HepG2 (cell line): ENCODE results near the gene KRT7. TPM values are rescaled to one million over a fixed set of nuclear protein-coding genes. Genes with fewer than 3 reads are reported as not detected.
"Not testable (repeated sequence)": the region's sequence is repeated elsewhere in the genome, so short reads cannot be mapped to it uniquely, and the experiment has no call there.

Experiments used
- ATAC-seq: fragments of 200-7000 bp; cut with Tn5 transposase; 3 replicates; pipeline ENCODE4 v1.9.1; 2020; ENCODE audit warnings: mild to moderate bottlenecking, moderate library complexity
- BruUV-seq: library from RNA; stranded (reverse); fragments of 400-500 nt; replicated peaks from 2 replicates; lab custom pipeline; 2021; lab: Mats Ljungman, UMichigan
- CTCF ChIA-PET: fragments of 300-600 bp; formaldehyde crosslinking; extraction: SDS; loops from one replicate; lab custom pipeline; 2021; ENCODE audit warnings: low total read pairs, inconsistent platforms, low intra/inter-chr PET ratio; lab: Yijun Ruan, JAX
- POLR2A ChIA-PET: fragments of 350-600 bp; sonication (Branson Sonifier 250); formaldehyde crosslinking; loops from one replicate; lab custom pipeline; 2020; ENCODE audit warnings: antibody characterized with exemption, inconsistent platforms; lab: Yijun Ruan, JAX
- DNase-seq: peaks from one replicate; pipeline ENCODE4 v3.0.0-alpha.2; 2015; ENCODE audit warnings: low spot score
- FAIRE-seq: peaks from 3 replicates; lab custom pipeline; 2011; peaks lifted over from hg19 to GRCh38; lab: Jason Lieb, UNC
- H2AFZ ChIP-seq: one replicate; pipeline ENCODE4 v1.6.1; 2011; ENCODE audit warnings: low read length, inconsistent platforms
- H3K27ac ChIP-seq: fragments of 300-600 bp; 3 replicates; pipeline ENCODE4 v1.8.0; 2011; ENCODE audit warnings: mixed run types, mild to moderate bottlenecking, mixed read lengths, low read length, inconsistent platforms; ENCODE audit not compliant: insufficient read depth; ENCODE audit errors: extremely low read length
- H3K27me3 ChIP-seq, 2 experiments: fragments of 200-600 bp in 1 of 2; 2 replicates in 1 of 2; 3 replicates in 1 of 2; pipeline versions ENCODE4 v1.6.0 to v1.8.0; 2011; ENCODE audit warnings: low read length in 2 of 2, mild to moderate bottlenecking in 2 of 2, moderate library complexity in 2 of 2, inconsistent platforms in 1 of 2; ENCODE audit not compliant: insufficient read depth in 2 of 2, control insufficient read depth in 1 of 2
- H3K36me3 ChIP-seq, 2 experiments: fragments of 200-600 bp in 1 of 2; replicated peaks in 1 of 2; 2 replicates in 1 of 2; 3 replicates in 1 of 2; pipeline versions ENCODE4 v1.5.1 to v1.8.0; 2011; ENCODE audit warnings: low read length in 2 of 2, inconsistent platforms in 1 of 2; ENCODE audit not compliant: insufficient read depth in 2 of 2, control insufficient read depth in 1 of 2
- H3K4me1 ChIP-seq: 2 replicates; pipeline ENCODE4 v1.5.1; 2012; ENCODE audit warnings: low read length, inconsistent platforms; ENCODE audit not compliant: insufficient read depth
- H3K4me2 ChIP-seq: 2 replicates; pipeline ENCODE4 v1.6.0; 2011; ENCODE audit warnings: low read depth, low read length, inconsistent platforms
- H3K4me3 ChIP-seq, 3 experiments: fragments of 200-600 bp in 1 of 3; sonication (generic), shearing (Covaris generic) in 1 of 3; replicated peaks in 1 of 3; 2 replicates each; pipeline ENCODE4 v1.5.1; 2011 to 2016; ENCODE audit warnings: low read length in 3 of 3, inconsistent platforms in 2 of 3, low read depth in 2 of 3, mild to moderate bottlenecking in 2 of 3, control low read depth in 1 of 3, mixed read lengths in 1 of 3; ENCODE audit not compliant: insufficient read depth in 1 of 3
- H3K79me2 ChIP-seq: one replicate; pipeline ENCODE4 v1.6.1; 2011; ENCODE audit warnings: low read length, inconsistent platforms; ENCODE audit not compliant: insufficient read depth
- H3K9ac ChIP-seq: 2 replicates; pipeline ENCODE4 v1.6.0; 2011; ENCODE audit warnings: mild to moderate bottlenecking, low read depth, low read length, inconsistent platforms; ENCODE audit not compliant: insufficient read depth
- H3K9me3 ChIP-seq: 2 replicates; pipeline ENCODE4 v1.5.1; 2012; ENCODE audit warnings: mild to moderate bottlenecking, low read length
- H4K20me1 ChIP-seq: 2 replicates; pipeline ENCODE4 v1.6.0; 2011; ENCODE audit warnings: inconsistent platforms, mild to moderate bottlenecking, low read length, moderate library complexity; ENCODE audit not compliant: insufficient read depth
- MTA3 ChIP-seq: sonication (generic); formaldehyde crosslinking; IDR thresholded peaks from 2 replicates; pipeline ENCODE4 v1.4.0; 2020; ENCODE audit warnings: missing genetic modification reagents
- TCF7 ChIP-seq: sonication (generic); IDR thresholded peaks from 2 replicates; pipeline ENCODE4 v1.6.1; 2016; ENCODE audit warnings: antibody characterized with exemption, low read depth
- WGBS: methylation state at CpG from one replicate; pipeline ENCODE4 v1.1.6; 2017; ENCODE audit warnings: low lambda C conversion rate; 5-methylcytosine and 5-hydroxymethylcytosine counted together
- in situ Hi-C: cut with HindIII; loops from 2 replicates; pipeline ENCODE4 v1.10.0; 2017; ENCODE audit warnings: low pct_unique_long_range_greater_than_20kb; ENCODE audit not compliant: extremely low pct_ligation_motif_present
- intact Hi-C: fragments of 100-400 bp; cut with micrococcal nuclease; formaldehyde crosslinking; loops from one replicate; pipeline ENCODE4 v1.10.0; 2022; ENCODE audit not compliant: unreplicated experiment
- polyA plus RNA-seq, 8 experiments: library from polyadenylated mRNA; depleted of rRNA in 3 of 8; stranded (reverse) in 7 of 8; unstranded in 1 of 8; fragments of >200 nt; fragmentation: Illumina TruSeq in 4 of 8; extraction: Trizol in 4 of 8; gene quantifications; 2 replicates each; pipeline versions ENCODE4 v1.2.1 to v1.2.3, GENCODE V29; 2011 to 2016; ENCODE audit warnings: low read depth in 4 of 8, missing spikeins in 1 of 8, mixed read lengths in 1 of 8; ENCODE audit not compliant: insufficient read depth in 1 of 8
- total RNA-seq, 5 experiments: library from RNA; depleted of rRNA; stranded (reverse); fragments of >200 nt; fragmentation: Illumina TruSeq; extraction: Trizol; gene quantifications; 2 replicates each; pipeline ENCODE4 v1.2.3, GENCODE V29; 2016; ENCODE audit warnings: low read depth in 1 of 5
- TF ChIP-seq, protein P1 (sequence below): sonication (generic); formaldehyde crosslinking; IDR thresholded peaks from 2 replicates; pipeline ENCODE4 v1.9.0; 2021; ENCODE audit warnings: missing genetic modification reagents, borderline replicate concordance

KRT7 gene
- total and polyA plus RNA-seq, 2 of the 13 experiments (the other 11 are each of a cell fraction or from before 2014, with no cell fraction given): 0.83 TPM; not detected in 1

- Histone ChIP-seq H3K79me2 (no peaks in the 10 kb centered on the region), H3K4me2 (no peak overlapping the region)
Measured at GRCh38 chr12:52239767-52240166, 6.7 kb downstream of the KRT7 start.

DNA sequence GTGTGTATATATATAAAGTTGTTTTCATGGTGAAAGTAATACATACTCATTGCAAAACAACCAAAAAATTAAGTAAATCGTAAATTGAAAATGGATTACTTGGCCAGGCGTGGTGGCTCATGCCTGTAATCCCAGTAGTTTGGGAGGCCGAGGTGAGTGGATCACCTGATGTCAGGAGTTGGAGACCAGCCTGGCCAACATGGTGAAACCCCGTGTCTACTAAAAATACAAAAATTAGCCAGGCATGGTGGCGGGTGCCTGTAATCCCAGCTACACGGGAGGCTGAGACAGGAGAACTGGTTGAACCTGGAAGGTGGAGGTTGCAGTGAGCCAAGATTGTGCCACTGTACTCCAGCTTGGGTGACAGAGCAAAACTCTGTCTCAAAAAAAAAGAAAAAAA is 7.2 kb downstream of the KRT7 start:
- H3K9ac ChIP-seq, H3K27ac ChIP-seq, H3K4me3 ChIP-seq, ATAC-seq, H3K36me3 ChIP-seq, H2AFZ ChIP-seq, BruUV-seq, FAIRE-seq, in situ Hi-C loops, H3K4me1 ChIP-seq, DNase-seq, CTCF ChIA-PET, H3K79me2 ChIP-seq, H3K4me2 ChIP-seq, intact Hi-C loops, POLR2A ChIA-PET, H3K9me3 ChIP-seq, H4K20me1 ChIP-seq: not testable (repeated sequence)
- WGBS: 15% methylated on average over 6 of the region's 6 CpGs
- H3K27me3 ChIP-seq: peaks cover 4 to 22% of the 10 kb centered on the region in 2 experiments; a peak in 4 of 5 replicates

More at GRCh38 chr12:52239767-52240166, 6.7 kb downstream of the KRT7 start:
- no peak for TF ChIP-seq MTA3
- TF ChIP-seq TCF7: no peak
- TF ChIP-seq, protein P1, sequence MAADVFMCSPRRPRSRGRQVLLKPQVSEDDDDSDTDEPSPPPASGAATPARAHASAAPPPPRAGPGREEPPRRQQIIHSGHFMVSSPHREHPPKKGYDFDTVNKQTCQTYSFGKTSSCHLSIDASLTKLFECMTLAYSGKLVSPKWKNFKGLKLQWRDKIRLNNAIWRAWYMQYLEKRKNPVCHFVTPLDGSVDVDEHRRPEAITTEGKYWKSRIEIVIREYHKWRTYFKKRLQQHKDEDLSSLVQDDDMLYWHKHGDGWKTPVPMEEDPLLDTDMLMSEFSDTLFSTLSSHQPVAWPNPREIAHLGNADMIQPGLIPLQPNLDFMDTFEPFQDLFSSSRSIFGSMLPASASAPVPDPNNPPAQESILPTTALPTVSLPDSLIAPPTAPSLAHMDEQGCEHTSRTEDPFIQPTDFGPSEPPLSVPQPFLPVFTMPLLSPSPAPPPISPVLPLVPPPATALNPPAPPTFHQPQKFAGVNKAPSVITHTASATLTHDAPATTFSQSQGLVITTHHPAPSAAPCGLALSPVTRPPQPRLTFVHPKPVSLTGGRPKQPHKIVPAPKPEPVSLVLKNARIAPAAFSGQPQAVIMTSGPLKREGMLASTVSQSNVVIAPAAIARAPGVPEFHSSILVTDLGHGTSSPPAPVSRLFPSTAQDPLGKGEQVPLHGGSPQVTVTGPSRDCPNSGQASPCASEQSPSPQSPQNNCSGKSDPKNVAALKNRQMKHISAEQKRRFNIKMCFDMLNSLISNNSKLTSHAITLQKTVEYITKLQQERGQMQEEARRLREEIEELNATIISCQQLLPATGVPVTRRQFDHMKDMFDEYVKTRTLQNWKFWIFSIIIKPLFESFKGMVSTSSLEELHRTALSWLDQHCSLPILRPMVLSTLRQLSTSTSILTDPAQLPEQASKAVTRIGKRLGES (CRISPR knock-in tag): no peak
- peaks cover 2 to 26% of the 10 kb centered on the region in 2 experiments; a peak in 4 of 5 replicates for H3K27me3 ChIP-seq
- H3K9me3 ChIP-seq: no peaks in the 10 kb centered on the region
- no peak overlapping the region for H3K27ac ChIP-seq
- no peaks in the 10 kb centered on the region for H3K36me3 ChIP-seq
- ChIA-PET CTCF (no interaction called here), POLR2A (no interaction called here)
- H4K20me1 ChIP-seq: 0 out of 2 replicates have a peak, but pooled peaks cover 2% of the 10 kb centered on the region
- no peak overlapping the region for H2AFZ ChIP-seq
- H3K4me3 ChIP-seq: no peak overlapping the region
- in situ Hi-C loops: no loop called here
- intact Hi-C loops: no loop called here
- ATAC-seq: no peak
- H3K4me1 ChIP-seq: no peaks in the 10 kb centered on the region
- no peak overlapping the region for H3K9ac ChIP-seq
- DNase-seq: no peak
- BruUV-seq: no TSS peak
- FAIRE-seq: no peak
- WGBS: 12% methylated on average over 2 of the region's 2 CpGs
